Esophagus muscularis mucosa (tissue), 4 donors: Measurements from ENCODE around the gene TMPRSS9.

Experiments
- CTCF ChIP-seq, 3 experiments: fragments of 200-600 bp in 2 of 3; fragments of 450-650 bp in 1 of 3; sonication (generic) in 2 of 3; IDR thresholded peaks; one replicate each; pipeline ENCODE4 v1.5.1; 2017 to 2019; ENCODE audit warnings: antibody characterized with exemption in 3 of 3, mild to moderate bottlenecking in 2 of 3, moderate library complexity in 1 of 3
- EP300 ChIP-seq: sonication (generic); formaldehyde crosslinking; IDR thresholded peaks from one replicate; pipeline ENCODE4 v1.6.1; 2017; ENCODE audit warnings: antibody characterized with exemption
- POLR2AphosphoS5 ChIP-seq, 2 donors: sonication (generic); formaldehyde crosslinking; IDR thresholded peaks; one replicate each; pipeline ENCODE4 v1.6.1; 2017; ENCODE audit warnings: antibody characterized with exemption in 2 of 2

GRCh38 chr19:2341244-2341751 lies 18.8 kb upstream of the TMPRSS9 start:
- TF ChIP-seq CTCF (IDR thresholded peaks at IDR 0.05) (no peak), EP300 (no peak), POLR2AphosphoS5 (IDR thresholded peaks at IDR 0.05) (no peak)
